Endothelial cell of umbilical vein (primary cell): ENCODE measurements around the gene C15orf62.

Experiments
- EZH2 ChIP-seq: IDR thresholded peaks from 2 replicates; pipeline ENCODE4 v1.6.1; 2012; ENCODE audit warnings: borderline replicate concordance, low read depth, mild to moderate bottlenecking, moderate library complexity, low read length, inconsistent platforms; ENCODE audit not compliant: severe bottlenecking
- FOS ChIP-seq: IDR thresholded peaks from 2 replicates; pipeline ENCODE4 v1.6.1; 2011; ENCODE audit warnings: mild to moderate bottlenecking, low read length, moderate library complexity, borderline replicate concordance; ENCODE audit not compliant: insufficient read depth
- JUN ChIP-seq: IDR thresholded peaks from 2 replicates; pipeline ENCODE4 v1.6.1; 2011; ENCODE audit warnings: borderline replicate concordance, low read depth; ENCODE audit not compliant: insufficient read length, insufficient read depth
- MAX ChIP-seq: IDR thresholded peaks from 2 replicates; pipeline ENCODE4 v1.6.1; 2011; ENCODE audit not compliant: insufficient read depth, insufficient read length
- POLR2A ChIP-seq: IDR thresholded peaks from 2 replicates; pipeline ENCODE4 v1.6.1; 2012; ENCODE audit warnings: low read depth, mild to moderate bottlenecking, control low read depth, low read length
- POLR2AphosphoS5 ChIP-seq: IDR thresholded peaks from 2 replicates; pipeline ENCODE4 v1.6.1; 2012; ENCODE audit warnings: low read depth, mild to moderate bottlenecking, control low read depth, low read length, moderate library complexity; ENCODE audit not compliant: insufficient read depth
- TF ChIP-seq, protein P1 (sequence below), 2 donors: IDR thresholded peaks; 1 replicate in 1 of 2; 2 replicates in 1 of 2; pipeline ENCODE4 v1.5.1; 2011; ENCODE audit warnings: low read length in 2 of 2, mild to moderate bottlenecking in 2 of 2, moderate library complexity in 2 of 2, control low read depth in 1 of 2, inconsistent platforms in 1 of 2, low read depth in 1 of 2; ENCODE audit not compliant: insufficient read depth in 1 of 2; ENCODE audit errors: extremely low read depth in 1 of 2

- TF ChIP-seq POLR2A: no peak
- TF ChIP-seq, protein P1, sequence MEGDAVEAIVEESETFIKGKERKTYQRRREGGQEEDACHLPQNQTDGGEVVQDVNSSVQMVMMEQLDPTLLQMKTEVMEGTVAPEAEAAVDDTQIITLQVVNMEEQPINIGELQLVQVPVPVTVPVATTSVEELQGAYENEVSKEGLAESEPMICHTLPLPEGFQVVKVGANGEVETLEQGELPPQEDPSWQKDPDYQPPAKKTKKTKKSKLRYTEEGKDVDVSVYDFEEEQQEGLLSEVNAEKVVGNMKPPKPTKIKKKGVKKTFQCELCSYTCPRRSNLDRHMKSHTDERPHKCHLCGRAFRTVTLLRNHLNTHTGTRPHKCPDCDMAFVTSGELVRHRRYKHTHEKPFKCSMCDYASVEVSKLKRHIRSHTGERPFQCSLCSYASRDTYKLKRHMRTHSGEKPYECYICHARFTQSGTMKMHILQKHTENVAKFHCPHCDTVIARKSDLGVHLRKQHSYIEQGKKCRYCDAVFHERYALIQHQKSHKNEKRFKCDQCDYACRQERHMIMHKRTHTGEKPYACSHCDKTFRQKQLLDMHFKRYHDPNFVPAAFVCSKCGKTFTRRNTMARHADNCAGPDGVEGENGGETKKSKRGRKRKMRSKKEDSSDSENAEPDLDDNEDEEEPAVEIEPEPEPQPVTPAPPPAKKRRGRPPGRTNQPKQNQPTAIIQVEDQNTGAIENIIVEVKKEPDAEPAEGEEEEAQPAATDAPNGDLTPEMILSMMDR (IDR thresholded peaks at IDR 0.05; ENCODE audit: extremely low read depth in 1 of 2, insufficient read depth in 1 of 2, low read depth in 1 of 2, low read length in 2 of 2): no peak
- TF ChIP-seq FOS: no peak
- no peak for TF ChIP-seq EZH2
- no peak for TF ChIP-seq JUN
- TF ChIP-seq POLR2AphosphoS5: no peak
- no peak for TF ChIP-seq MAX
Observed at GRCh38 chr15:40812721-40813425, 43.1 kb downstream of the C15orf62 start.
